B cell (primary cell): Measurements from ENCODE around the gene DNAH6.

Source experiments
- CTCF ChIP-seq: fragments of 200-600 bp; IDR thresholded peaks from one replicate; pipeline ENCODE4 v1.8.0; 2022; ENCODE audit warnings: antibody characterized with exemption, mild to moderate bottlenecking
- EZH2 ChIP-seq: IDR thresholded peaks from 2 replicates; pipeline ENCODE4 v1.6.1; 2012; ENCODE audit warnings: borderline replicate concordance, low read depth, mild to moderate bottlenecking, moderate library complexity, low read length; ENCODE audit not compliant: insufficient read depth, poor library complexity, severe bottlenecking

- no peak for TF ChIP-seq CTCF
- no peak for TF ChIP-seq EZH2
Observed at GRCh38 chr2:84832772-84833461, 316.6 kb downstream of the DNAH6 start.
